HG02852 (cell line): ENCODE measurements around the gene TEX53.

Experiments used
- ATAC-seq: cut with Tn5 transposase; IDR thresholded peaks from one replicate; pipeline ENCODE4 v1.9.1; 2021; ENCODE audit warnings: mild to moderate bottlenecking, moderate library complexity; ENCODE audit not compliant: unreplicated experiment

The TEX53 gene

GRCh38 chr9:114680259-114681001 is 22.8 kb upstream of the TEX53 start:
- no peak for ATAC-seq

GRCh38 chr9:114678795-114679194 is 21.2 kb upstream of the TEX53 start:
- ATAC-seq, result no peak

- no peak for ATAC-seq
These were observed 20.5 kb upstream of the TEX53 start for GRCh38 chr9:114678130-114678529.

GRCh38 chr9:114677418-114677817 is 19.8 kb upstream of the TEX53 start:
- ATAC-seq, result no peak

- ATAC-seq, result no peak
These were observed 19.3 kb upstream of the TEX53 start for GRCh38 chr9:114676901-114677300.

GRCh38 chr9:114674798-114675540 is 17.4 kb upstream of the TEX53 start:
- no peak for ATAC-seq

GRCh38 chr9:114674076-114674797 is 16.6 kb upstream of the TEX53 start:
- no peak for ATAC-seq

- no peak for ATAC-seq
These were observed 14.0 kb upstream of the TEX53 start for GRCh38 chr9:114671605-114672004.

- ATAC-seq, result no peak
These were observed 12.4 kb upstream of the TEX53 start for GRCh38 chr9:114669961-114670360.

- no peak for ATAC-seq
These were observed 10.5 kb upstream of the TEX53 start for GRCh38 chr9:114668146-114668545.

GRCh38 chr9:114666851-114667250 is 9.2 kb upstream of the TEX53 start:
- ATAC-seq, result peak; percentile 37

GRCh38 chr9:114666401-114666800 is 8.8 kb upstream of the TEX53 start:
- no peak for ATAC-seq

GRCh38 chr9:114664181-114664580 is 6.6 kb upstream of the TEX53 start:
- no peak for ATAC-seq

GRCh38 chr9:114662081-114662989 is 4.7 kb upstream of the TEX53 start:
- ATAC-seq, result peak; percentile 78

GRCh38 chr9:114656301-114656700 is 1.3 kb downstream of the TEX53 start:
- ATAC-seq, result no peak

- no peak for ATAC-seq
These were observed 1.9 kb downstream of the TEX53 start for GRCh38 chr9:114655689-114656088.

- ATAC-seq, result no peak
These were observed 3.9 kb downstream of the TEX53 start for GRCh38 chr9:114653556-114654159.

- ATAC-seq, result no peak
These were observed 4.6 kb downstream of the TEX53 start for GRCh38 chr9:114652776-114653555.

GRCh38 chr9:114643896-114644295 is 13.7 kb downstream of the TEX53 start:
- no peak for ATAC-seq
